BLaER1 (cell line): ENCODE measurements around the gene PTGES3.

Experiments
- H3K27ac ChIP-seq: shearing (Covaris generic); formaldehyde crosslinking; 2 replicates; pipeline ENCODE4 v1.8.1; 2022
- H3K27me3 ChIP-seq: shearing (Covaris generic); formaldehyde crosslinking; 2 replicates; pipeline ENCODE4 v1.8.1; 2022
- H3K36me3 ChIP-seq: shearing (Covaris generic); formaldehyde crosslinking; 2 replicates; pipeline ENCODE4 v1.8.1; 2022
- H3K4me1 ChIP-seq: shearing (Covaris generic); formaldehyde crosslinking; 2 replicates; pipeline ENCODE4 v1.8.1; 2022
- H3K4me2 ChIP-seq: shearing (Covaris generic); formaldehyde crosslinking; 2 replicates; pipeline ENCODE4 v1.8.1; 2022
- H3K4me3 ChIP-seq: shearing (Covaris generic); formaldehyde crosslinking; 2 replicates; pipeline ENCODE4 v1.8.1; 2022
- H3K9ac ChIP-seq: shearing (Covaris generic); formaldehyde crosslinking; 2 replicates; pipeline ENCODE4 v1.8.1; 2022
- H3K9me3 ChIP-seq: shearing (Covaris generic); formaldehyde crosslinking; 2 replicates; pipeline ENCODE4 v1.8.1; 2022
- H4K20me1 ChIP-seq: shearing (Covaris generic); formaldehyde crosslinking; 2 replicates; pipeline ENCODE4 v1.8.1; 2022
- Cebpa-rat ChIP-seq: shearing (Covaris generic); IDR thresholded peaks from 2 replicates; pipeline ENCODE4 v1.8.1; 2022

The PTGES3 gene

DNA sequence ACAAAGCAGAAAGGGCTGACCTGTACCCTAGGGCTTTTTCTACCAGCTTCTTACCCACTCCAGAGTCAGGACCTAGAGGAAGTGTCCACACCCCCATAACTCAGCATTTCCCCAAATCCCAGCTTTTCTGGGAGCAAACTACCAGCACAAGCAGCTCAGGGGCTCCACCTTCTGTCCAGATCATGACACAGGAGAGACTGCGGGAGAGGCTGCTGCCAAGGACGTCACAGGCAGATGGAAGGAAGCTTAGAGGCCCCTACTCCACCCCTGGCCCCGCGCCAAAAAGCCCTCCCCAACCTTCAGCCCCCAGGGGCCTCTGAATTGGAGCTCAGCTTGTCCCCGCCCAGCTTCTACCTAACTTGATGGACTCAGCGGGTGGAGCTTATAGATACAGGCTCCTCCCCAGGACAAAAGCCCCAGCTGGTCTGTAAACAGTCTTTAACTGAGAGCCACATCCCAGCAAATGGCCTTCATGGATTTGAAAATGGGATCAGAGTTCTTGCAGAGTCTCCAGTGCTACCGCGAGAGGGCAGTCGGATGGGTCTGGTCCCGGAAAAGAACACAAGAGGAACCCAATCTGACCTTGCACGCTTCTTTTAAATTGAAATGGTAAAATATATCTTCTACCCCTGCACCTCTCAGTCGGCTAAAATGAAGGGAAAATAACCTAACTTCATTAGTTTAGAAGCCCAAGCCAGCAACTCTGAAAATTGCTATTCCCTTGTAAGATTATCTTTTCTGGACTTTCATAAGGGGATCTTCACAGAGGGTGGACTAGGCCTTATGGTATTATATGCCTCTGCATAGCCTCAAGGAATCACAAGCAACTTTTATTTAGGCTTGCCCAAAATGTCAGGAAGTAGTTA, 51.2 kb downstream of the PTGES3 start:
- H3K9me3 ChIP-seq = no peaks in the 10 kb centered on the region
- peaks cover 48% of the 10 kb centered on the region for H3K36me3 ChIP-seq
- H3K27me3 ChIP-seq = no peaks in the 10 kb centered on the region
- peak overlapping the region; percentile 87 for H3K4me3 ChIP-seq
- peak overlapping the region; percentile 87 for H3K9ac ChIP-seq
- peaks cover 49% of the 10 kb centered on the region for H3K4me1 ChIP-seq
- no peak for TF ChIP-seq Cebpa-rat
- peak overlapping the region; percentile 88 for H3K27ac ChIP-seq
- peaks cover 69% of the 10 kb centered on the region for H4K20me1 ChIP-seq
- H3K4me2 ChIP-seq = peak overlapping the region; percentile 95

DNA sequence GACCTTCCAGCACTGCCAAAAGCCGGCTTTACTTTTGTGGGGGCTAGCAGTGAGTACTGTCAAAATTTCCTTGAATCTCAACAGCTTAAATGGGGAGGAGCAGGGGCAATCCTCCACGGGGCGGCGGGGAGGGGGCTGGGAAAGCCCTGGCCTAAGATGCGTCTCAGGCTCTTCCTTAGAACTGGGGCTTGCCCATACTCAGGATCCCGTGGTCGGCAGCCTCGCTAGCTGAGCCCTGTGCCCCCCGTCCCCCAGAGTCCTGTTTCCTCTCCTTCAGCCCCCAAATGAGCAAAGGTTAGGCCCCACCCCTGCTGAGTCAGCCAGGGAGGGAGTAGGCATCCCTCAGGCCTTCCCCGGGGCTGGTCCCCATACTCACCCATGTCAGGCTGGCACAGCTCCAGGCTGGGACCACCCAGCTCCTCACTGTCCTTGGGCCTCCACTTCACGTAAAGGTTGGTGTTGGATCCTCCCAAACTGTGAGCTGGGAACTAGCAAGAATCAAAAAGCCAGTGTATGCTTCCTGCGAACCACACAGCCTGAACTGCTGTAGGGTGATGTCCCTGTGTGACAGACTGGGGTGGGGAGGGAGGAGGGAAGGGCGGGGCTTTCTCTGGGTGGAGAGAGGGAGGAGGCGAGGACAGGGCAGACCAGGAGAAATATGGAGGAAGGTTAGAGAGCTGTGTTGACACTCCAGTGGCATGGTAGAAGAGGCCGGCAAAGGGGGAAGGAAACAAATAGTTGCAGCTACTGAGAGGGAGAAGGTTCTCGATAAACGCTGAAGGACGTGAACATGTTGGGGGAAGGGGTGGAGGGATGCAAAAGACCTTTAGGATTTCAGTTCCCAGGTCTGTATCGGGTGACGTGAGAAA, 52.0 kb downstream of the PTGES3 start:
- Histone ChIP-seq H3K27ac (peak overlapping the region; percentile 88), H3K36me3 (peaks cover 39% of the 10 kb centered on the region), H3K4me2 (peak overlapping the region; percentile 95), H4K20me1 (peaks cover 69% of the 10 kb centered on the region), H3K4me1 (peaks cover 57% of the 10 kb centered on the region), H3K9ac (peak overlapping the region; percentile 87), H3K9me3 (no peaks in the 10 kb centered on the region), H3K27me3 (no peaks in the 10 kb centered on the region), H3K4me3 (peak overlapping the region; percentile 87)
- TF ChIP-seq Cebpa-rat = no peak

DNA sequence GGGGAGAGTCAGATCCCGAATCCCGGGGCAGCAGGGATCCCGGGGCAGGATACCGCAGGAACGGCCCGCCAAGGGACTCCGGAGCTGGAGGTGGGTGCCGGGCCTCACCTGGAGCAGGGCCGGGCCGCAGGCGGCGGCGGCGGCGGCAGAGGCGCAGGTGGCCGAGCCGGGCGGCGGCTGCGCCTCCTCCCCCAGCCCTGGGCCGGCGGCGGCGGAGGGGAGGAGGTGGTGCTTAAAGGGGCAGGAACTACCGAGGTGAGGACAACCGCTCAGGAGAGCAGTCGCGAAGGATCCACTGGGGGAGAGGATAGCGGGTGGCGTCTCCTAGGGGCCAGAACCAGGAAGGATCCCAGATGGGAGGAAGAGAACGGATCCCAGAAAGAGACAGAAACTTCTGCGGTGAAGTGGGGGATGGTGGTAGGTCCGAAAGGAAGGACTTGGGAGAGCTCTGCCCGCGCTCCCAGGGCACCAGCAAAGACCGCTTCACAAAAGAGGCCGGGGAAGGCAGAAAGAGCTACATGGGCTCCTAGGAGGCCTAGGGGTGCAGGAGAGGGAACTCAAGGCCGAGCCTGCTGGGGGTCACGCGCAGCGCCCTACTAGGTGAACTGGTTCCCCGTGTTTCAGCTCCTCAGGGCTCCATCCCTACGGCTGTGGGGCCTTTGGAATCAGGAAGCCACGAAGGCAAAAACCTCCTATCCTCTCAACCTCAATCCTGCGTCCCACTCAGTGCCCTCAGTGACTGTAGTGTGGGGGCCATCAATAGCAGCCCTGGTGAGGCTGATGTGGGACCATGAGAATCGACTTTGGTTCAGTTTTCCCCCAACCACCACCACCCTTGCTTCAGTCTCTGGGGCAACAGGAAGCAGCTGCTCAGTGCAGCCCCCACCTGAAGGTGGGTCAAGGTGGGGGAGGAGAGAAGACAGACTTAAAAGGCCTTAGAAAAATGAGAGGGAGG, 53.0 kb downstream of the PTGES3 start:
- H3K36me3 ChIP-seq = peaks cover 30% of the 10 kb centered on the region
- peaks cover 66% of the 10 kb centered on the region for H3K4me1 ChIP-seq
- TF ChIP-seq Cebpa-rat = no peak
- H3K27me3 ChIP-seq = no peaks in the 10 kb centered on the region
- peak overlapping the region; percentile 87 for H3K4me3 ChIP-seq
- peaks cover 68% of the 10 kb centered on the region for H4K20me1 ChIP-seq
- H3K4me2 ChIP-seq = peak overlapping the region; percentile 95
- no peaks in the 10 kb centered on the region for H3K9me3 ChIP-seq
- H3K9ac ChIP-seq = peak overlapping the region; percentile 87
- H3K27ac ChIP-seq = peak overlapping the region; percentile 88

DNA sequence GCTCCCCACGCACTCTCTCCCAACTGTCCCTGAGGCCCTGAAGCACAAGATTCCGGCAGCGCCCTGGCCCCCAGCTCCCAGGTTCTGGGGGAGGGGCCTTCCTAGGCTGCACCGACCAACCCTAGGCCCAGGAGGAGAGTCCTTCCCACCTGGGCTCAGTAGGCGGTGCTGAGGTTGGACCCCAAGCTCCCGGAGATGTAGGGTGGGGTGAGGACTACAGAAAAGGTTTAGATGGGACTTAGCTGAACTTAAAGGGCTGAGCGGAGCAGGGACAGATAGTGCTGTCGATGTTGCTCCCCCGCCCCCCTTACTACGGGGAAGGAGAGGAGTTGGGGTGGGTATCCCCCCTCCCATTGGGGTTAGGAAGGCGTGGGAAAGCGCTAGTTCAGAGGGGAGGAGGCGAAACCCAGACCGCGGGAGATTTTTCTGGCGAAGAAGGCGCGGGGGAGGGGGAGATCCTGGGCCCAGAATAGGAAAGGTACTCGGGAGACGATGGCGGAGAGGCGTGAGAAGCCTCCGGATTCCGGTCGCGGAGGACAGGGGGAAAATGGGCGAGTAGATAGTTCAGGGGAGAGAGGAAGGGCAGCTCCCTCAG, 53.7 kb downstream of the PTGES3 start:
- Histone ChIP-seq H3K4me3 (peak overlapping the region; percentile 87), H3K9me3 (no peaks in the 10 kb centered on the region), H3K4me2 (peak overlapping the region; percentile 95), H3K36me3 (peaks cover 22% of the 10 kb centered on the region), H3K9ac (peak overlapping the region; percentile 87), H3K4me1 (peaks cover 66% of the 10 kb centered on the region), H4K20me1 (peaks cover 61% of the 10 kb centered on the region), H3K27ac (peak overlapping the region; percentile 88), H3K27me3 (no peaks in the 10 kb centered on the region)
- TF ChIP-seq Cebpa-rat = no peak

DNA sequence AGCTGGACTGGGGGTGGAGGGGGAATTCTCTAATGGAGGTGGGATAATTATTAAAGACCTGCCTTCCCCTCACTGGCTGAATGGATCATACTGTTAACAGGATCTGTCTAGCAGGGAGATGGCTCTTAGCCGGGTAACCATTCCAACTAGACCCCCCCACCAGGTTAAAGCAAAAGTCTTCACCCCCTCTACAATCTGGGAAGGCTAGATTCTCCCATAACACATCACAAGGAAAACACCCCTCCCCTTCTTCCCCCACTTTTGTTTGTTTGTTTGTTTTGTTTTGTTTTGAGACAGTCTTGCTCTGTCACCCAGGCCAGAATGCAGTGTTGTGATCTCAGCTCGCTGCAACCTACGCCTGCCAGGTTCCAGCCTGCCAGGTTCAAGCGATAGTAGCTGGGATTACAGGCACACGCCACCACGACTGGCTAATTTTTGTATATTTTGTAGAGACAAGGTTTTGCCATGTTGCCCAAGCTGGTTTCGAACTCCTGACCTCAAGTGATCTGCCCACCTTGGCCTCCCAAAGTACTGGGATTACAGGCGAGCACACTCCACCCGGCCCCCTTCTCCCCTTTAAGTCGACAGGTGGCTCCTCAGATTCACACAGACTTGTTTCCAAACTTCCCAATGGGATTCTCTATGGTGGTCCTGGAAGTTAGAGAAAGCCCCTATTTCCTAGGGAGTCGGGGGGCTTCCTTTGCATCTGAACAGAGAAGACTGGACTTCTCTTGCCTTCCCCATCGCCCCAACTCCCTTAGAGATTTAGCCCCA, 54.4 kb downstream of the PTGES3 start:
- peak overlapping the region; percentile 87 for H3K9ac ChIP-seq
- H3K27me3 ChIP-seq = no peaks in the 10 kb centered on the region
- H3K36me3 ChIP-seq = peaks cover 15% of the 10 kb centered on the region
- peaks cover 66% of the 10 kb centered on the region for H3K4me1 ChIP-seq
- H3K4me2 ChIP-seq = peak overlapping the region; percentile 95
- H3K9me3 ChIP-seq = no peaks in the 10 kb centered on the region
- H3K27ac ChIP-seq = peak overlapping the region; percentile 88
- H4K20me1 ChIP-seq = peaks cover 61% of the 10 kb centered on the region
- H3K4me3 ChIP-seq = peak overlapping the region; percentile 87
- no peak for TF ChIP-seq Cebpa-rat

DNA sequence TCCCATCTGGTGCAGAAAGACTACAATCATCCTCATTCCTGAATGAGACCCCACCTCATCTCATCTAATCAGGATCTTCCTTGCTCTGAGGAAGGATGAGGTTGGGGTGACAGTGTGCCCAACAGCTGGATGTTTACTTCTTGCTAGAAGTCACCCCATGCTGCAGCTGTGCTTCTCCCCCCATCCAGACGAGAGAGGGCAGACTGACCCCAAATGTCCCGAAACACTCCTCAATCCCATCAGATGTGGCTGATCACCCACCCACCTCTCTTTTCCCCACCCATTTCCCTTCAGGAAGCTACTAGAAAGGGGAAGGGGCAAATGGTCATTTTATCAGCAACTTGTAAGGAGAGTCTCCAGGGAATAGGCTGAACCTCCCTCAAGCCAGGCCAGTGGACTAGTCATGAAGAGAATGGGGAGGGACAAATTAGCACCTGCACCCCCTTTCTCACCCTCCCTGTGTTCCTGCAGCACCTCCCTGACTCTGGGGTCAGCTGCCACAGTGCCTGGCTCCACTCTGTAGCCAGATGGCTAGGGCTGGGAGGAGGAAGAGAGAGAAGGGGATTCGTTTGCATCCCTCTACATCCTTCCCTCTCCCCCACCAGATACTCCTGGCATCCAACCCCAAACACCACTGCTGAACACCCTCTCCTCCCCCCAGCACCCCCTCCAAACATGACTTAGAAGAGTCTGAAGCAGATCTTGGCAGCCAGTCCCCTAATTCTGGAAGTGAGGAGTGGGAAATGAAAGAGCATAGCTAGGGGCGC, 55.2 kb downstream of the PTGES3 start:
- H3K9ac ChIP-seq = peak overlapping the region; percentile 87
- TF ChIP-seq Cebpa-rat = no peak
- H3K4me2 ChIP-seq = peak overlapping the region; percentile 95
- no peaks in the 10 kb centered on the region for H3K9me3 ChIP-seq
- H3K4me3 ChIP-seq = peak overlapping the region; percentile 87
- peaks cover 7% of the 10 kb centered on the region for H3K36me3 ChIP-seq
- H3K27me3 ChIP-seq = no peaks in the 10 kb centered on the region
- H3K27ac ChIP-seq = peak overlapping the region; percentile 88
- peaks cover 67% of the 10 kb centered on the region for H3K4me1 ChIP-seq
- H4K20me1 ChIP-seq = peaks cover 61% of the 10 kb centered on the region

DNA sequence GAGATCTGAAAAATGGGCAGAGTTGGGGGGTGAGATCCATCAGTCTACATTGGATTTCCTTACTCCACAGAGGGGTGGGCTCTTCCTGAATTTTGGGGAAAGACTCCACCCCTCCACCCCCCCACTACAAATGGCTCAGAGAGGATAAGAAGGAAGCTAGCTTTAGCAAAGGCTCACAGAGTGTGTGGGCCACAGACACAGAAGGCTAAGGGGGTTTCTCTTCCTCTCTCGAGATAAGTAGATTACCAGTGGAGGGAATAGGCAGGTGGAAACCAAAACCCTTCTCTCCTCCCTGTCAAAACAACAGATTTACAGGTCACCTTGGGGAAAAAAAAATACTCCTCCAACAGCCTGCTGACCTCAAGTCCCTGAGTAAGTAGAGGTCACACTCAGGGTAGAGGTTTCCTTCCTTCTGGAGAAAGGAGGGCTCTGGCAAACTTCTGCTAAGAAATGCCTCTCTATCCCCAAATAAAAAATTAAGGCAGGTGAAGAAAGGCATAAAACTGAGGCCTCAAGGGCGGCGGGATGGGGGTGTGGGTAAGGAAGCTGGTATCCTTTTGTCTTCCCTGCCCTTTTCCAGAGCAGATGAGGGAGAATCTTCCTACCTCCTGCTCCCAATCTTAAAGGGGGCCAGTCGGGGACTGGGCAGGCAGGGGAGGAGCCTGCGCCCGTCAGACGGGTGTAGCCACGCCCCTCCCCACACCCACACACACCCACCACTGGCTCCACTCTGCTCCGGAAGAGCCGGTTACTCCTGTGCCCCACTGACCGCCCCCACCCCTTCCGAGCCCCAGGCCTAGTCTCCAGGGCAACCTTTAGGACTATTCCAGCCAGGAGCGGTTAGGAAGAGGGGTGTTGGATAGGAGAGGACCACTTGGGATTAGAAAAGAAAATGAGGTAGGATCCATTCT, 56.0 kb downstream of the PTGES3 start:
- TF ChIP-seq Cebpa-rat = no peak
- peak overlapping the region; percentile 87 for H3K9ac ChIP-seq
- no peaks in the 10 kb centered on the region for H3K27me3 ChIP-seq
- peaks cover 8% of the 10 kb centered on the region; the same call in 1 of the 2 replicates for H3K36me3 ChIP-seq
- H4K20me1 ChIP-seq = peaks cover 62% of the 10 kb centered on the region
- no peaks in the 10 kb centered on the region for H3K9me3 ChIP-seq
- peak overlapping the region; percentile 95 for H3K4me2 ChIP-seq
- H3K4me3 ChIP-seq = peak overlapping the region; percentile 87
- H3K27ac ChIP-seq = peak overlapping the region; percentile 61
- H3K4me1 ChIP-seq = peaks cover 67% of the 10 kb centered on the region
